Stimulated activated memory B cell treated with anti-CD40 and anti-IgM and Interleukin-4, amounts not matched to agents 10 μg/mL and 1 μg/mL and 100 μg/mL, for 72 hours (primary cell): Measurements from ENCODE around the gene MCAM.

Experiments
- ATAC-seq: fragments of 150-1000 bp; cut with Tn5 transposase; 2 replicates; pipeline ENCODE4 v1.10.0; 2021
- H3K27ac Mint-ChIP-seq: one replicate; pipeline ENCODE4 v1.8.0; 2022; ENCODE audit warnings: mild to moderate bottlenecking, mixed read lengths
- H3K27me3 Mint-ChIP-seq: one replicate; pipeline ENCODE4 v1.8.0; 2022; ENCODE audit warnings: mixed read lengths
- H3K36me3 Mint-ChIP-seq: one replicate; pipeline ENCODE4 v1.8.0; 2022; ENCODE audit warnings: mixed read lengths
- H3K4me1 Mint-ChIP-seq: one replicate; pipeline ENCODE4 v1.8.0; 2022; ENCODE audit warnings: mixed read lengths
- H3K4me3 Mint-ChIP-seq: one replicate; pipeline ENCODE4 v1.8.0; 2022; ENCODE audit warnings: mild to moderate bottlenecking, moderate library complexity, mixed read lengths
- H3K9me3 Mint-ChIP-seq: one replicate; pipeline ENCODE4 v1.8.0; 2022; ENCODE audit warnings: mixed read lengths

MCAM gene

GRCh38 chr11:119339589-119340334, 22.8 kb upstream of the MCAM start:
- ATAC-seq: peak; percentile 13

GRCh38 chr11:119338965-119339588, 22.1 kb upstream of the MCAM start:
- Mint-ChIP-seq H3K36me3 (peaks cover 14% of the 10 kb centered on the region), H3K27me3 (peaks cover 50% of the 10 kb centered on the region), H3K27ac (no peak overlapping the region), H3K4me1 (peaks cover 48% of the 10 kb centered on the region), H3K4me3 (peak overlapping the region; percentile 37), H3K9me3 (no peaks in the 10 kb centered on the region)
- ATAC-seq: no peak

More at GRCh38 chr11:119339589-119340334, 22.8 kb upstream of the MCAM start:
- H3K4me3 Mint-ChIP-seq: peak overlapping the region; percentile 37
- H3K36me3 Mint-ChIP-seq: peaks cover 14% of the 10 kb centered on the region
- H3K27me3 Mint-ChIP-seq: peaks cover 57% of the 10 kb centered on the region
- no peak overlapping the region for H3K27ac Mint-ChIP-seq
- H3K4me1 Mint-ChIP-seq: peaks cover 47% of the 10 kb centered on the region
- H3K9me3 Mint-ChIP-seq: no peaks in the 10 kb centered on the region

GRCh38 chr11:119338318-119338890, 21.5 kb upstream of the MCAM start:
- no peak overlapping the region for H3K27ac Mint-ChIP-seq
- H3K36me3 Mint-ChIP-seq: peaks cover 14% of the 10 kb centered on the region
- ATAC-seq: no peak
- no peaks in the 10 kb centered on the region for H3K9me3 Mint-ChIP-seq
- peaks cover 54% of the 10 kb centered on the region for H3K4me1 Mint-ChIP-seq
- H3K27me3 Mint-ChIP-seq: peaks cover 45% of the 10 kb centered on the region
- no peak overlapping the region for H3K4me3 Mint-ChIP-seq

GRCh38 chr11:119337581-119338317, 20.8 kb upstream of the MCAM start:
- peaks cover 38% of the 10 kb centered on the region for H3K27me3 Mint-ChIP-seq
- no peaks in the 10 kb centered on the region for H3K9me3 Mint-ChIP-seq
- peaks cover 14% of the 10 kb centered on the region for H3K36me3 Mint-ChIP-seq
- no peak overlapping the region for H3K4me3 Mint-ChIP-seq
- H3K4me1 Mint-ChIP-seq: peaks cover 54% of the 10 kb centered on the region
- no peak for ATAC-seq
- H3K27ac Mint-ChIP-seq: no peak overlapping the region

- Mint-ChIP-seq H3K4me3 (peak overlapping the region; percentile 3), H3K9me3 (no peaks in the 10 kb centered on the region), H3K27me3 (peaks cover 30% of the 10 kb centered on the region), H3K36me3 (peaks cover 14% of the 10 kb centered on the region), H3K4me1 (peaks cover 54% of the 10 kb centered on the region), H3K27ac (no peak overlapping the region)
- ATAC-seq: no peak
Measured at GRCh38 chr11:119336744-119337469, 20.0 kb upstream of the MCAM start.

GRCh38 chr11:119335655-119336543, 19.0 kb upstream of the MCAM start:
- Mint-ChIP-seq H3K27ac (peak overlapping the region; percentile 92), H3K27me3 (peaks cover 20% of the 10 kb centered on the region), H3K4me1 (peaks cover 47% of the 10 kb centered on the region), H3K4me3 (peak overlapping the region; percentile 99), H3K36me3 (peaks cover 14% of the 10 kb centered on the region), H3K9me3 (no peaks in the 10 kb centered on the region)
- no peak for ATAC-seq

GRCh38 chr11:119335091-119335654, 18.2 kb upstream of the MCAM start:
- peaks cover 14% of the 10 kb centered on the region for H3K36me3 Mint-ChIP-seq
- H3K27ac Mint-ChIP-seq: peak overlapping the region; percentile 92
- peak overlapping the region; percentile 99 for H3K4me3 Mint-ChIP-seq
- peaks cover 21% of the 10 kb centered on the region for H3K27me3 Mint-ChIP-seq
- peaks cover 43% of the 10 kb centered on the region for H3K4me1 Mint-ChIP-seq
- no peaks in the 10 kb centered on the region for H3K9me3 Mint-ChIP-seq
- ATAC-seq: no peak

- peak; percentile 96 for ATAC-seq
- H3K27me3 Mint-ChIP-seq: peaks cover 21% of the 10 kb centered on the region
- no peaks in the 10 kb centered on the region for H3K9me3 Mint-ChIP-seq
- H3K4me1 Mint-ChIP-seq: peaks cover 42% of the 10 kb centered on the region
- peak within 1 kb of the TSS; percentile 92 for H3K27ac Mint-ChIP-seq
- H3K36me3 Mint-ChIP-seq: peaks cover 14% of the 10 kb centered on the region
- H3K4me3 Mint-ChIP-seq: peak within 1 kb of the TSS; percentile 99
Measured at GRCh38 chr11:119334174-119334930, 17.4 kb upstream of the MCAM start, which contains the start of gene RNF26. Gene RNF26, plus strand, starts transcription at chr11:119334527. Its CDS starts 596 bp downstream, at chr11:119335123.

GRCh38 chr11:119332111-119332765, 15.3 kb upstream of the MCAM start:
- Mint-ChIP-seq H3K27me3 (peaks cover 11% of the 10 kb centered on the region), H3K4me1 (peaks cover 31% of the 10 kb centered on the region), H3K4me3 (no peak overlapping the region), H3K36me3 (peaks cover 13% of the 10 kb centered on the region), H3K27ac (no peak overlapping the region), H3K9me3 (no peaks in the 10 kb centered on the region)
- ATAC-seq: no peak

GRCh38 chr11:119330237-119330636, 13.3 kb upstream of the MCAM start:
- Mint-ChIP-seq H3K4me1 (peaks cover 12% of the 10 kb centered on the region), H3K4me3 (no peak overlapping the region), H3K9me3 (no peaks in the 10 kb centered on the region), H3K27ac (no peak overlapping the region), H3K36me3 (no peaks in the 10 kb centered on the region), H3K27me3 (peaks cover 11% of the 10 kb centered on the region)
- no peak for ATAC-seq

GRCh38 chr11:119329320-119329719, 12.4 kb upstream of the MCAM start:
- Mint-ChIP-seq H3K27me3 (peaks cover 11% of the 10 kb centered on the region), H3K9me3 (no peaks in the 10 kb centered on the region), H3K4me3 (no peak overlapping the region), H3K36me3 (no peaks in the 10 kb centered on the region), H3K27ac (no peak overlapping the region), H3K4me1 (peaks cover 8% of the 10 kb centered on the region)
- ATAC-seq: no peak

- ATAC-seq: no peak
- Mint-ChIP-seq H3K4me1 (peaks cover 41% of the 10 kb centered on the region), H3K36me3 (no peaks in the 10 kb centered on the region), H3K27ac (no peak overlapping the region), H3K4me3 (no peak overlapping the region), H3K9me3 (no peaks in the 10 kb centered on the region), H3K27me3 (peaks cover 12% of the 10 kb centered on the region)
Measured at GRCh38 chr11:119324189-119324588, 7.3 kb upstream of the MCAM start.
